ENCODE results near the gene C1QTNF8. TPM values are rescaled to one million over a fixed set of nuclear protein-coding genes. Genes with fewer than 3 reads are reported as not detected.

Gene C1QTNF8
- total and polyA plus RNA-seq, 2 of the 8 experiments (the other 6 are each of a cell fraction or from before 2014, with no cell fraction given): not detected

DNA sequence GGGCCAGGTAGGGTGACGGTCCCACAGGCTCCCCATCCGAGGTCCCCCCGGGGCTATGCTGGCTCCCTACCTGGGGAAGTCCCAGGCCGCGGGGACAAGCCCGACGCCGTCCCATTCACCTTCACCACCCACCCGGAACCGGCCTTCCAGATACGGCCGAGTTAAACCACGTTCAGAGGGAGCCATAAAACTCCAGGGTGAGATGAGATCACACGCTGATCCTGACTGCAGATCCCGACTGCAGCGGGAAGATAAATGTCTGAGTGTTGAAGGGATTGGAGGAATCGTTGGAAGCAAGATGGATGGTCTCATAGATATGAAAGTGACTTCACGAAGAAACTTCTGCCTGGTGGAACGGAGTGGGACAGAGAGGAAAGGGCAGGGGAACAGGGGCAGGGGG, 13.6 kb upstream of the C1QTNF8 start:
- Histone ChIP-seq H3K14ac (ENCODE audit: insufficient read length) (no peak overlapping the region), H3K9ac (replicated peaks in 1 of 4; ENCODE audit: extremely low read depth in 1 of 4, low read depth in 3 of 4, low read length in 3 of 4) (no peak overlapping the region), H3K23me2 (ENCODE audit: low read depth, low read length) (no peaks in the 10 kb centered on the region; the same call in 1 of the 2 replicates), H2AFZ (ENCODE audit: low read length) (no peak overlapping the region), H3K27me3 (replicated peaks in 1 of 4; ENCODE audit: control insufficient read depth in 3 of 4, extremely low read depth in 1 of 4, insufficient read depth in 3 of 4, low read length in 3 of 4) (peaks cover 0 to 7% (median 5%) of the 10 kb centered on the region in 4 experiments; a peak in 5 of 7 replicates), H4K91ac (replicated peaks; ENCODE audit: insufficient read length, low read length) (no peak overlapping the region), H3K79me2 (ENCODE audit: control insufficient read depth in 1 of 2, insufficient read depth in 2 of 2, low read length in 2 of 2) (no peaks in the 10 kb centered on the region), H2BK20ac (ENCODE audit: low read length) (no peak overlapping the region), H2BK12ac (ENCODE audit: low read depth, low read length) (no peak overlapping the region), H2BK120ac (replicated peaks; ENCODE audit: low read depth, low read length) (no peak overlapping the region), H4K5ac (ENCODE audit: insufficient read length, low read depth, low read length) (no peak overlapping the region), H3K23ac (ENCODE audit: insufficient read length) (no peak overlapping the region), H3K4me2 (ENCODE audit: insufficient read depth in 1 of 2, low read depth in 2 of 2, low read length in 2 of 2) (no peak overlapping the region), H3K4me3 (ENCODE audit: extremely low read depth in 1 of 4, insufficient read depth in 2 of 4, low read depth in 3 of 4, low read length in 4 of 4) (no peak overlapping the region), H3K79me1 (ENCODE audit: low read depth, low read length) (no peaks in the 10 kb centered on the region), H4K20me1 (replicated peaks in 1 of 2; ENCODE audit: control insufficient read depth in 1 of 2, insufficient read depth in 2 of 2, low read length in 2 of 2) (peaks cover 0 to 4% of the 10 kb centered on the region in 2 experiments), H2AK5ac (ENCODE audit: low read depth, low read length) (no peak overlapping the region), H3K36me3 (ENCODE audit: control insufficient read depth in 2 of 4, insufficient read depth in 4 of 4, low read length in 3 of 4) (no peaks in the 10 kb centered on the region), H2BK5ac (ENCODE audit: low read depth, low read length) (no peak overlapping the region), H2BK15ac (ENCODE audit: low read length) (no peak overlapping the region), H4K8ac (ENCODE audit: extremely low read depth, insufficient read depth, low read length) (no peak overlapping the region), H3K56ac (replicated peaks; ENCODE audit: insufficient read length, low read depth, low read length) (no peak overlapping the region), H3K27ac (ENCODE audit: low read depth, low read length) (no peak overlapping the region), H3K9me3 (ENCODE audit: insufficient read depth in 2 of 2, low read depth in 1 of 2, low read length in 1 of 2) (no peaks in the 10 kb centered on the region), H3K4ac (replicated peaks; ENCODE audit: insufficient read length, low read depth, low read length) (no peak overlapping the region), H3K18ac (ENCODE audit: extremely low read depth, low read length) (no peak overlapping the region), H3K4me1 (replicated peaks in 1 of 4; ENCODE audit: control insufficient read depth in 3 of 4, insufficient read depth in 4 of 4, low read length in 3 of 4) (peaks cover 0 to 5% (median under 1%) of the 10 kb centered on the region in 4 experiments; a peak in 4 of 7 replicates)
- FAIRE-seq: no peak
- TF ChIP-seq RBBP5 (IDR thresholded peaks at IDR 0.05; ENCODE audit: borderline replicate concordance, low read depth, low read length): no peak
- no peak for DNase-seq (ENCODE audit: low read depth in 1 of 2, low spot score in 2 of 2)
- CTCF ChIA-PET (ENCODE audit: partially characterized antibody): interaction anchor here (1.3 kb wide), 1 partner anchor 221 kb away, joined by 3 read pairs; no protein-coding TSS in a partner anchor
- 84% methylated on average over 19 of the region's 19 CpGs; no CpG with 5 or more reads in 1 of the 2 experiments for WGBS, 2 experiments (ENCODE audit: extremely low coverage in 1 of 2, insufficient coverage in 1 of 2, insufficient read length in 1 of 2, insufficient replicate concordance in 2 of 2, low coverage in 1 of 2, low lambda C conversion rate in 2 of 2, missing lambda C conversion rate in 1 of 2)
- POLR2A ChIA-PET (ENCODE audit: partially characterized antibody): interaction anchor here (0.9 to 1.1 kb wide), 2 partner anchors 37 to 41 kb away, joined by 3 to 4 read pairs; no protein-coding TSS in a partner anchor

All from H1 (cell line).